Suppressor macrophage treated with lipopolysaccharide for 4 hours (primary cell): Measurements from ENCODE around the gene RIOK1.

Experiments used
- DNase-seq: peaks from one replicate; pipeline ENCODE4 v3.0.0-alpha.2; 2020

RIOK1 gene

DNA sequence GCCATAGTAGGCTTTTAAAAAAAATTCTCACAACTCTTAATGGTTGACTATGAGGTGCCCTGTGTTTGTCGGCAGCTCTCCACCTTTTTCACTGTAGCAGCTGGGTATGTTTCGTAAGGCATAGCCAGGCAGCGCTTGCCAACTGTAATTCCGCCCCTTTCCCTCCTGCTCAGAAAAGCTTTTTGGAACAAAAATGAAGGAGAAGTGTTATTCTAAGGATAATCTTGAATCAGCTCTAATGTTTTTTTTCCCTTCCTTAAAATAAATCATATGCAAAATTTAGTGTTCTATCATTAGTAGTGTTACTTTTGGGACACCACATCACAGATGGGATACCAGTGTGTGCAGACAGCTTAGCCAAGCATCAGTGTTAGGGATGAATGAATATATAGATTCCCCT, 21.2 kb downstream of the RIOK1 start:
- no peak for DNase-seq

DNA sequence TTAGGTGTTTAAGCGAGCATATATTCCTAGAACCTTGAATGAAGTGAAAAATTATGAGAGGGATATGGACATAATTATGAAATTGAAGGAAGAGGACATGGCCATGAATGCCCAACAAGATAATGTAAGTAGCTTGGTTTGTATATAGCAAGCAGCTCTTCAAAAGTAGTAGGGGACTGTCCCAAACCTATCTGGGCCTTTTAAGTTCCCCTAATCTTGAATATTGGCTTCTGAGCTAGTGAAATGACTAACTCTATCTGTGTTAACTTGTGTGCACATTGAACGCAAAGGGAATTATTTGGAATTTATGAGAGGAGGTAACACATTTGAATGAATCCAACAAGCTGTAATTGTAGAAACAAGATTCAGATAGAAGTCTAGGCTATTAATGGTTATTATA, 21.7 kb downstream of the RIOK1 start:
- DNase-seq: no peak

DNA sequence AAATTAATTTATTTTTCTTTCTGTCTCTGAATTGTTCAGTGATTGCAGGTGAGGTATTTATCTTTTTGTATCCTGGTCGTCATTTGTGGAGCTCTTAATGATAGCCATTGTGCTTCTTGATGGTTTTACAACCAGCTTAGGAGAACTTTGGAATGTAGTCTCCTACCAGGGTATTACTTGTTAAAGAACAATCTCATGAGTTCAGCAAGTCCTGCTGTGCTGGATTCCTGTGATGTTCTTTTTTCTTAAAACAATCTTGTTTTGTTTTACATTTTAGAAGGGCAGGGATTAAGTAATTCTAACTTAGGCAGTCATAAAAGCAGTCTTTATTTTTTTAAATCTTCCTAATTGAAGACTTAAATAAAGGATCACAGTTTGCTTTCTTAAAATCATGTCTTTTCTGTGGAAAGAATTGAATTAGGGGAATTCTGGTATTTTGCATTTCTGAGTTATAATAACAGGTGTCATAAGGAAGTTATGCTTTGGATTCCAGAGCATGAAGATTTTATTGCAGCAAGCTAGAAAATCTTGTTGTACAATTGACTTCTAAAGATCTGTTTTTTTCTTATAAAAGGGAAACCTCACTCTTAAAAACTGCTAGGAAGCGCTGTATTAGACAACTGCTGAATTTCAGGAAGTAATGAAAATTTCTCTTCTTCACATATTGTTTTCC, 23.7 kb downstream of the RIOK1 start:
- no peak for DNase-seq

DNA sequence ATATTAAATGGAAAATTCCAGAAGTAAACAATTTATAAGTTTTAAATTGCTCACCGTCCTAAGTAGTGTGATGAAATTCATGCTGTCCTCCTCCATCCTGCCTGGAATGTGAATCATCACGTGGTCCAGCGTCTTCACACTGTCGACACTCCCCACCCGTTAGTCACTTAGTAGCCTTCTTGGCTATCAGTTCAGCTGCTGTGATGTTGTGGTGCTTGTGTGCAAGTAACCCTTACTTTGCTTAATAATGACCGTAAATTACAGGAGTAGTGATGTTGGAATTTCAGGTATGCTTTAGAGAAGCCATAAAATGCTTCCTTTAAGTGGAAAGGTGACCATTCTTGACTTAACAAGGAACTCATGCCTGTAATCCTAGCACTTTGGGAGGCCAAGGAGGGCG, 25.2 kb downstream of the RIOK1 start:
- peak; percentile 26 for DNase-seq

DNA sequence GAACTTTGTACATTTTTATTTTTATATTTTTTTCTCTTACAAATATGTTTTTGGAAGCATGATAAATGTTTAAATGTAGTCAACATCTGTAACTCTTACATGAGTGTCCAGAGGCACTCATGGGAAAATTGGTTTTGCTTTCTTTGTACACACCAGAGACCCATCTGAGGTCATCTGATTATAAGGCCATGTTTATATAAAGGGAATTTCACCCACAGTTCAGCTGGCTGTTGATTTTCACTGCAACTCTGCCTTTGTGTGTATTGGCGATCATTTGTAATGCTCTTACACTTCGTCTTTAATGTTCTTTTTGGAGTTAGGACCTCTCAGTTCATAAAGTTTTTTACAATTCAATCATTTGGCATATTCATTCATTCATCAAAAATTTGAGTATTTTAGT, 28.1 kb downstream of the RIOK1 start:
- no peak for DNase-seq

DNA sequence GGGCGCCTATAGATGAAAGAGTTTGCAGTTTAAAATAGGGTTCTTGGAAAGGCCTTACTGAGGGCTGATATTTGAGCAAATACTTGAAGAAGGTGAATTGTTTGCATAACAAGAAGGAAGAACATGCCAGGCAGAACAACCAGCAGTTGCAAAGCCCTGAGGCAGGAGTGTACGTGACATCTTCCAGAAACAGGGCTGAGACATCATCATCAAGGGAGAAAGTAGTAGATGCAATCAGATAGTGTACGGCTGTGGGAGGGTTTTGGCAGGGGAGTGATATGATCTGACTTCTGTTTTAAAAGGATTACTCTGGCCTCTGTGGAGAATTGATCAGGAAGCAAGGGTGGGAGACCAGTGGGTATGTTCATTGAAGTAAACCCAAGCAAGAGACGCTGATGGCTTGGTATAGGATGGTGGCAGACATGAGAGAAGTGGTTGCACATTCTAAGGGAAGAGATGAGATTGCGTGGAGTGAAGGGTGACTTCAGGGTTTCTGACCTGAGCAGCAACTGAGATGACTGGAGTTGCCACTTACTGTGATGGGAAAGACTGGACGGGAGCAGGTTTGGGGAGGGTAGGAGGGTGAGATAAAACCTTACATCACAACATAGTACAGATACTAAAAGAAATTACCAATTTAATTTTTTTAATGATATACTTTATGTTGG, 28.8 kb downstream of the RIOK1 start:
- no peak for DNase-seq

DNA sequence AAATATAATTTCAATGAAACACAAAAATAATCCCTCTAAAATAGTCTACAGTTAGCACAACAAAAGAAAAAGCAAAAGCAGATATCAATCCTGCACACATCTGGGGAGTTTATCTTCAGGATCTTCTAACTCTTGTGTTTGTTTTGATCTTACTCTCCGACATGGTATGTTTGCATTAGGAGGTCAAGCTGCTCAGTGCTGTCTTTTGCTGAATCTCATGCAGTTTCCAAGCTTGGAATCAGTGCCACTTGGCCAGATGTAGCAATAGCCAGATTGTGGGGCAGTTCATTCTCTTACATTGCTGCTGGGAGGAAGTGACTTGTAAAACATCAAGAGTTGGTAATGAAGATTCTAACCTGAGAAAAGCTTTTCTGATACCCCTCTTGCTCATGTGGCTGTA, 29.5 kb downstream of the RIOK1 start:
- DNase-seq: no peak

DNA sequence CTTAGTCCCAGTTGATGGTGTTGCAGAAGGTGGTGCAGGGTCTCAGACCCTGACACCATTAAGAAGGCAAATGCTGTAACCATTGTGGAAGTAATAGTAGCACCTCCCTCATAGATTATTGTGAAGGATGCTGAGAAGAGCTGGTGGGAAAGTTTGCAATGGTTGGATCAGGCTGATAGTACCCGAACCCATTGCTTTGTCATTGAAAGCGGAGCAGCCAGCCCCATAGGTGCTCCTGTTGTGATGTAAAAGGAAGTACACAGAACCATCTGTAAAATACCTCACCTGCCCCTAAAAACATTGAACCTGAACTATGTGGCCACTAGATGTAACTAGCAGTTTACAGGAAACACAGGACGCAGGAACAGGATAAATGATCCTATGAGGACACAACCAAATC, 31.5 kb downstream of the RIOK1 start:
- no peak for DNase-seq

DNA sequence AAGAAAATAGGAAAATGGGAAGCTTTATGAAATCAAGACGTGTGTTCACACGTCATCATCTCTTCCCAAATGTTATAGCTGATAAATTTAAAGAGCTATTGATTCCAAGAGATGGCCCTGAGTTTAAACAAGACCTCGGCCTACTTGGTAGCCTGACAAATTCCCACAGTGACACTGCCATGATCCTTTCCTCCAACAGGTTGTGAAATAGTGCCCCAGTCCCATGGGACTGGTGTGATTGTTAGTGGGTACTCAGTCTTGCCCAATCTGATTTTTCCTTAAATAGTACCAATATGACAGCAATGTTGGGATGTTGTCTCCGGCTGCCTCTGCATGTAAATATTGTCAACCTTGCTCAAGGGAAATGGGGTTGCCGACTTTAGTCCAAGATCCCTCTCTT, 34.5 kb downstream of the RIOK1 start:
- no peak for DNase-seq

DNA sequence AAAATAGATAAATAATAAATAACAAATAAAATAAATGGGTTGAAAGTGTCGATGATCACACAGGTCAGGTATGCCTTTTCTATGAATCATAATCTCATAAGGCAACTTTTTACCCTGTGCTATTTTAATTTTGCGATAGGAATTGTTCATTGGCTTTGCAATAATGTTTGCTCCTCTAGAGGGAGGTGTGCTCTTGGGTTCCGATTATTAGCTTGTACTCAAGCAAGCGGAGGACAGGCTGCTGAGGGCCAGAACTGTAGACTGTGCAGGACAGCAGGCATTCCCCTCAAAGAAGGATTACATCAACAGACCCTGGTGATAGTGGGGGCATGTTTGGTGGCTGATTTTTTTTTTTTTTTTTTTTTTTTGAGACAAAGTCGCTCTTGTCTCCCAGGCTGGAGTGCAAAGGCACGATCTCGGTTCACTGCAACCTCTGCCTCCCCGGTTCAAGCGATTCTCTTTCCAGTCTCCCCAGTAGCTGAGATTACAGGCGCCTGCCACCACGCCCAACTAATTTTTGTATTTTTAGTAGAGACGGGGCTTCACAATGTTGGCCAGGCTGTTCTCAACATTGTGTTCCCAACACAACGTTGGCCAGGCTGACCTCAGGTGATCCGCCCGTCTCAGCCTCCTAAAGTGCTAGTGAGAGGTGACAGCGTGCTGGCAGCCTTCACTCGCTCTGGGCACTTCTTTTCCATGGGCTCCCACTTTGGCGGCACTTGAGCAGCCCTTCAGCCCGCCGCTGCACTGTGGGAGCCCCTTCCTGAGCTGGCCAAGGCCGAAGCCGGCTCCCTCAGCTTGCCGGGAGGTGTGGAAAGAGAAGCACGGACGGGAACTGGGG, 35.6 kb downstream of the RIOK1 start:
- peak; percentile 39 for DNase-seq

DNA sequence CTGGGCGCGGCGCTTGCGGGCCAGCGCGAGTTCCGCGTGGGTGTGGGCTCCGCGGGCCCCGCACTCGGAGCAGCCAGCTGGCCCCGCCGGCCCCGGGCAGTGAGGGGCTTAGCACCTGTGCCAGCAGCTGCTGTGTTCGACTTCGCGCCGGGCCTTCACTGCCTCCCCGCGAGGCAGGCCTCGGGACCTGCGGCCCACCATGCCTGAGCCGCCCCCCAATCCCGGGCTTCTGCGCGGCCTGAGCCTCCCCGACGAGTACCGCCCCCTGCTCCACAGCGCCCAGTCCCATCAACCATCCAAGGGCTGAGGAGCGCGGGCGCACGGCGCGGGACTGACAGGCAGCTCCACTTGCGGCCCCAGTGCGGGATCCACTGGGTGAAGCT, 36.2 kb downstream of the RIOK1 start:
- DNase-seq: no peak

DNA sequence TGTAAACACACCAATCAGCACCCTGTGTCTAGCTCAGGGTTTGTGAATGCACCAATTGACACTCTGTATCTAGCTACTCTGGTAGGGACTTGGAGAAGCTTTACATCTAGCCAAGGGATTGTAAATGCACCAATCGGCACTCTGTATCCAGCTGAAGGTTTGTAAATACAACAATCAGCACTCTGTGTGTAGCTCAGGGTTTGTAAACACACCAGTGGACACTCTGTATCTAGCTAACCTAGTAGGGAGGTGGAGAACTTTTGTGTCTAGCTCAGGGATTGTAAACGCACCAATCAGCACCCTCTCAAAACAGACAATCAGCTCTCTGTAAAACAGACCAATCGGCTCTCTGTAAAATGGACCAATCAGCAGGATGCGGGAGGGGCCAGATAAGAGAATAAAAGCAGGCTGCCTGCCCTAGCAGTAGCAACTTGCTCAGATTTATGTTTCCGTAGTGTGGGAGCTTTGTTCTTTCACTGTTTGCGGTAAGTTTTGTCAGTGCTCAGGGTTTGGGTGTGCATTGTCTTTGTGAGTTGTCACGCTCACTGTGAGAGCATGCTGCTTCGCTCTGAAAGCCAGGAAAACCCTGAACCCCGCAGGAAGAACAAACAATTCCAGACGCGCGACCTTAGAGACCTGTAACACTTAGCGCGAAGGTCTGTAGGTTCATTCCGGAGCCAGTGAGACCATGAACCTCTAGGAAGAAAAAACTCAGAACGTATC, 37.0 kb downstream of the RIOK1 start:
- DNase-seq: no peak

DNA sequence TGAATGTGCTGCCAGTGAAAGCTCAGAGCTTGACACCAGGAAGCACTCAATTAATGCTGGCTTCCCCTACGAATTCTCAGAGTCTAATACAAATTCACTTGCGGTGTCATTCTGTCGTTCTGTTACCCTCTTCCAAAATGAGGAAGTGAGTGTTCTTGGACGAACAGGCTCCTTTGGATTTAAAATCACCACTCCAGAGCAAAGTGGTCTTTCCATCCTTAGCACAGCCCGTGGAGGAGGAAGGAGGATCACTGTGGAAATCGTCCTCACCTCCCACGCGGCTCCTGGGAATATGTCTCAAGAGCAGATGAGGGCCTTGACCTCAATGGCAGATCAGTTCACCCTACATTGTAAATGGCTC, 41.7 kb downstream of the RIOK1 start:
- peak; percentile 51 for DNase-seq

DNA sequence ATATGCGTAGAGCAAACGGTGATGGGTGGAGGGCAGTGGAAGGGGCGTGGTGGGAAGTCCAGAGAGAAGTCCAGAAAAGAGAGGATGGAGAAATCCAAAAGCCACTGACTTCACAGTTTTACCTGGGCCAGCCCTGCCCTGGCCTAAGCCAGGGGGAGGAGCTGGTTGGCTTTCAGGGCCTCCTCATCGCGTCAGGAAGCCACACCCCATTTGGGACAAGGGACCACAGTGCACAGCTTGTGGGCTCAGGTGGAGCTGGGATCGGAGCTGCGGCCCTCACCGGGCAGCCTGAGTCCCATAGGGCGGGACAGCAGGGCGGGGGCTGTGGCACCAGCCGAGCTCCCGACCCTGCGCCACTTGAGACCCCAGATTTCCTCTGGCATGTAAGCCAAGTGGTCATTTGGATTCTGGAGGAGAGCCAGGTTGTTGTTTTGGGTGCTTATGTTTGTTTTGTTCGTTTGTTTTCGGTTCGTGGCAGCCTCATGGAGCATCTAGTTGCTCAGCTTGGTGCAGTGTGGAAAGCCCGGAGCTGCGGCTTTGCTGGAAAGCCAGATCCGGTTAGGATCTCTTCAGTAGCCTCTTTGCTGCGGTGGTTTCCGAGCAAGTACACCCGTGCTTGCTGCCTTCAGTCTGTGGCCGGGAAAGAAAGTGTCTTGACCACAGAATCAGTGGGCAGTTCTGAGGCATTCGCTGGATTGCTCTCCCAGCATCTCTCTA, 42.2 kb downstream of the RIOK1 start:
- DNase-seq: no peak

DNA sequence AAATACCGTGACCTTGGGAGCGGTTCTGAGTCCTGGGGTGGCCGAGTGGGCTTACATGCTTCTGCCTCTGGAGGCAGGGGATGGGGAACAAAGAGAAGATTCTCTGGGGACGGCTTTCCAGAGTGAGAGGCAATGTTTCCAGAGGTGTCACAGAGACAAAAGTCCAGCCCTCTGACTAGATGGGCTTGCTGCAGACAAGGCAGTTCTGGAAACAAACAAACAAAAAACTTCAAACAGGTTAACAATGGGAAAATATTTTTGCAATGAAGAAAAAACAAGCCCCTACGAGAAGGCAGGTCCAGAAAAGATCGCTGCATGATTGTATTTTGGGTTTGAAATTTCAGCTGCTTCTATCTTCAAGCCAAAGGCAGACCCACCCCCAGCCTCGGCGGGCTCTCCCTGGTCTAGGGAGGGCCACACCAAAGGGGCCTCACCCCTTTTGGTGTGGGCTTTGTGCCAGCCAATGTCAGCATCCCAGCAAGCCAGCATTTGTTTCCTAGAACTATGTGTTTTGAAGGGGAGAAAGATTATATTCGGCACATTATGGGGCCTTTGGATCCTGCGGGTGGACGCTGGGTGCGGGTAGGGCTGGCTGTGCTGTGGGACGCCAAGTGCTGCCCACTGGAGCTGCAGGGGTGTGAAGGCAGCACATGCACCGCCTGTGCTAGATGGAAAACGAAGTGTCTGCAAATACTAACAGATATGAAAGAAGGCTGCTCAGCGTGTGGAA, 42.9 kb downstream of the RIOK1 start:
- DNase-seq: no peak

DNA sequence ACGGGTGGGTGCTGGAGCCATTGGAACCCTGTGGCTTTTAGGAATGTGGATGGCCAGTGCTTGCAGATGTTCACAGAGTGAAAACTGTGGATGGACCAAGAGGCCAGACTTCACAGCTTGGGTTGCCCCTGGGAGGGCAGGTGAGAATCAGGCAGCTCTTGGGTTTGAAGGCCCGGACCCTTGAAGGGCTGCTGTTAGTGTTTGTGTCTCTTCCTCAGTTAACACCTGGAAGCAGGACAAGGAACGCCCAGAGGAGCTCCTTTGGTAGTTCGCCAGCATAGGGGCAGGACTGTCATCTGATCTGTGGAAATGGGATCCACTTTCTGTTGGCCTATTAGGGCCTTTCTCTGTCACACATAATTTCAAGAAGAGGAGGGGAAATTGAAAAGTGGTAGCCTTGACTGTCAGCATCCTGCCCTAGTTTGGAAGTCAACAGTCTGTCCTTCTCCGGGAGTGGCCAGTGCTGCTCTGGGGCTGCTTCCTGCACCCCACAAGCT, 43.6 kb downstream of the RIOK1 start:
- no peak for DNase-seq

DNA sequence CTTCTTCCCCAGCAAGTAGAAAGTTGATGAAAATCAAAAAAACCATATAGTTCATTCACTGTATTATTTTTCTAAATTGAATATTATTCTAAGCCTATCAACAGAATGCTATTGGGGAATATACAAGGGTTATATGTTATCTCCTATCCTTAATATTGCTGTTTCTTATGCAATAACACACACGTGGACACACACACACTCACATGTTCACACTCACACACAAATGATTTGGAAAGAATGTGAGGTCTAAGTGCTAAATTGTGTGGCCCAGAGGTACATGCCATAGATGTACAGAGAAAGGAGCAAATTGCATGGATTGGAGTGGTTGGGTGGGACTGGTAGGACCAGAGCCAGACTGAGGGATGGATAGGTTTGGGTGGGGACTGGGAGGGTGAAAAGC, 45.1 kb downstream of the RIOK1 start:
- no peak for DNase-seq

DNA sequence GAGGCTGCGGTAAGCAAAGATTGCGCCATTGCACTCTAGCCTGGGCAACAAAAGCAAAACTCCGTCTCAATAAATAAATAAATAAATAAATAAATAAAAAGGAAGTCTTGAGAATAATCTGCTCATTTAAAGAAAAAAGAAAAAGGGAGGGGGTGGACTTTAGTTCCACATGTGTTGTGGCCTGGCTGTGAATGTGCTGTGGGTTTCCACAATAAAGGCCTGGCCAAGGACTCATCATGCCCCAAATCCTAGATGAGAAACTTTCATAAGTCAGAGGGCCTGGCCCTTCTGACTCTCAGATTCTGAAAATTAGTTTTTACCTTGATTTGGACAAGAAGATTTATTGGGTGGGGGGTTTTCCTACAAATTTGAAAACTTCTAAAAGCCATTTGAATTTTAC, 48.4 kb downstream of the RIOK1 start:
- DNase-seq: peak; percentile 42

DNA sequence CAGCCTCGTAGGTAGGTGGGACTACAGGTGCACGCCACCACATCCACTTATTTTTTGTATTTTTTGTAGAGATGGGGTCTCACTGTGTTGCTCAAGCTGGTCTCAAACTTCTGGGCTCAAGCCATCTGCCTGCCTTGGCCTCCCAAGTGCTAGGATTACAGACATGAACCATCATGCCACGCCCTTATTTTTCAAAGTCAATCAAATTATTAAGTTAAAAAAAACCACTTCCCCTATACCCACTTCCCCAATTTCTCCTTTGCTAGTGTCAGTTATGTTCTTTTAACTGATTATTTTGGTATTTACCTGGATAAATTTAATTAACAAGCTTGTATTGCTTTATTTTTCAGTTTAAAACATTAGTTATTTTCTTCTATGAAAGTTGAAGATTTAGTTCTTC, 49.6 kb downstream of the RIOK1 start:
- DNase-seq: peak; percentile 56

DNA sequence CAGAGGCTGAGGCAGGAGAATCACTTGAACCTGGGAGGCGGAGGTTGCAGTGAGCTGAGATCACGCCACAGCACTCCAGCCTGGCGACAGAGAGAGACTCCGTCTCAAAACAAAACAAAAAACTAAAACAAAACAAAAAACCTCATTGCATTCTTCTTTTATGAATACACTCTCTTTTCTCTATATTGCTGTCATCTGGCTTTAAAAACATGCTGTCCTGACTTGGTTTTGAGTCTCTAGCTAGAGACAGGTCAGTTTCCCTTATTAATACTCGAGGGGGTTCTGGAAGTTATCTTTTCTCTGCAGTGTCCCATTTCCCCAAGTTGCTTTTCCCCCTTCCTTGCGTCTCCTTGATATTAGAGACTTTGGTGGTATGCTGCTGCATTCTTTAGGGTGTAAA, 50.9 kb downstream of the RIOK1 start:
- no peak for DNase-seq

DNA sequence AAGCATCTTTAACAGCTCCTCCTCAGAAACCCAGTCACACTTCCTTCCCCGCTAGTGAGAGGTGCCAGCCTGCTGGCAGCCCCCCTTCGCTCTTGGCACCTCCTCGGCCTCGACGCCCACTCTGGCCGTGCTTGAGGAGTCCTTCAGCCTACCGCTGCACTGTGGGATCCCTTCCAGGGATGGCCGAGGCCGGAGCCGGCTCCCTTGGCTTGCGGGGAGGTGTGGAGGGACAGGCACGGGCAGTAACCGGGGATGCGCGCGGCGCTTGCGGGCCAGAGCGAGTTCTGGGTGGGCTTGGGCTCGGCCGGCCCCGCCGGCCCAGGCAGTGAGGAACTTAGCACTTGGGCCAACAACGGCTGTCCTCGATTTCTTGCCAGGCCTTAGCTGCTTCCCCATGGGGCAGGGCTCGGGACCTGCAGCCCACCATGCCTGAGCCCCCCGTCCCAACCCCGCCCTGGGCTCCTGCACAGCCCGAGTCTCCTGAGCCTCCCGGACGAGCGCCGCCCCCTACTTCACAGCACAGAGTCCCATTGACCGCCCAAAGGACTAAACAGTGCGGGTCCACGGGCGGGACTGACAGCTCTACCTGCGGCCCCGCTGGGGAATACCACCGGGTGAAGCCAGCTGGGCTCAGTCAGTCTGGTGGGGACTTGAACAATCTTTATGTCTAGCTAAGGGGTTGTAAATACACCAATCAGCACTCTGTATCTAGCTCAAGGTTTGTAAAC, 51.6 kb downstream of the RIOK1 start:
- DNase-seq: no peak
